ENCODE results near the gene LRIT3.

GRCh38 chr4:109798866-109799265, 49.0 kb upstream of the LRIT3 start:
- TF ChIP-seq, protein P1, sequence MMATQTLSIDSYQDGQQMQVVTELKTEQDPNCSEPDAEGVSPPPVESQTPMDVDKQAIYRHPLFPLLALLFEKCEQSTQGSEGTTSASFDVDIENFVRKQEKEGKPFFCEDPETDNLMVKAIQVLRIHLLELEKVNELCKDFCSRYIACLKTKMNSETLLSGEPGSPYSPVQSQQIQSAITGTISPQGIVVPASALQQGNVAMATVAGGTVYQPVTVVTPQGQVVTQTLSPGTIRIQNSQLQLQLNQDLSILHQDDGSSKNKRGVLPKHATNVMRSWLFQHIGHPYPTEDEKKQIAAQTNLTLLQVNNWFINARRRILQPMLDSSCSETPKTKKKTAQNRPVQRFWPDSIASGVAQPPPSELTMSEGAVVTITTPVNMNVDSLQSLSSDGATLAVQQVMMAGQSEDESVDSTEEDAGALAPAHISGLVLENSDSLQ (IDR thresholded peaks at IDR 0.05), result no peak
- TF ChIP-seq ZNF384 (IDR thresholded peaks at IDR 0.05) (no peak), HDGF (IDR thresholded peaks at IDR 0.05; ENCODE audit: borderline replicate concordance) (no peak), CTBP1 (IDR thresholded peaks at IDR 0.05; ENCODE audit: borderline replicate concordance) (no peak), SP1 (IDR thresholded peaks at IDR 0.05) (no peak), FOXM1 (IDR thresholded peaks at IDR 0.05; ENCODE audit: borderline replicate concordance) (no peak), LEF1 (IDR thresholded peaks at IDR 0.05; ENCODE audit: borderline replicate concordance) (no peak), ARNT (IDR thresholded peaks at IDR 0.05) (no peak)
